Measurements from ENCODE around the gene CAPZB.
A peak's percentile ranks its signal among the peaks of the same experiment; 100 is the strongest.

Gene CAPZB

DNA sequence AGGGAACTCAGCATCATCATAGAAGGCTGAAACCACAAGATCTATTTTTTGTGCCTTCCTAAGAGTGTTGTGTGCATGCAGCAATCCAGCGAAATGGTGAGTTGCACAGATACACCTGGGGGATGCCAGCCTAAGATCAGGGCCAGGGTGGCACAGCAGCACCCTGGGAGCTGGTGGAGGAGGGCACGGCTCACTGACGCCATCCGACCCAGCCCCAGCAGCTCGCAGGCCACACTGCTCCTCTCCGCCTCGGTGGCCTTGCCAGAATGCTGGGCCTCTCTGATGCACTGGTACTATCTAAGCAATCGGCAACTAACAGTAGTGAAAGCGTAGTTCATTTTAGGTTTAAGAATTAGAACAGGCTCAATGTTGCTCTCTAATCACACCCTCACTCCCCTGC lies 37.8 kb downstream of the CAPZB start:
- no peak for DNase-seq

GRCh38 chr1:19445417-19446342 lies 39.7 kb downstream of the CAPZB start:
- DNase-seq: no peak

- DNase-seq: no peak
These were observed 40.9 kb downstream of the CAPZB start for GRCh38 chr1:19444296-19445021.

DNA sequence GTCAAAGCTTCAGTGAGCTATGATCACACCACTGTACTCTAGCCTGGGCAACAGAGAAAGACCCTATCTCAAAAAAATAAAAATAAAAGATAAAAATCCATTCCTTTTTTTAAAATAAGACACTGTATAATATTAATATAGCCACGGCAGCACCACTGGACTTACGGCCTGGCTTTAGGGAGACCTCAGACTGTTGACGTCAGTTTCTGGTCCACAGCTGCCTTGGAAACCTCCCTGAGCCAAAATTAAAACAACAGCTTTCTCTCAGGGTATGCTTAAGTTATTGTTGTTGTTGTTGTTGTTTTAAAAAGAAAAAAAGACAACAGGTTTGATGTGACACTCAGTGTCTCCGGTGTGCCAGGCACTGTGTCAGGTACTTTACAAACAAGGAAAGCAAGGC lies 42.0 kb downstream of the CAPZB start:
- no peak for DNase-seq

DNA sequence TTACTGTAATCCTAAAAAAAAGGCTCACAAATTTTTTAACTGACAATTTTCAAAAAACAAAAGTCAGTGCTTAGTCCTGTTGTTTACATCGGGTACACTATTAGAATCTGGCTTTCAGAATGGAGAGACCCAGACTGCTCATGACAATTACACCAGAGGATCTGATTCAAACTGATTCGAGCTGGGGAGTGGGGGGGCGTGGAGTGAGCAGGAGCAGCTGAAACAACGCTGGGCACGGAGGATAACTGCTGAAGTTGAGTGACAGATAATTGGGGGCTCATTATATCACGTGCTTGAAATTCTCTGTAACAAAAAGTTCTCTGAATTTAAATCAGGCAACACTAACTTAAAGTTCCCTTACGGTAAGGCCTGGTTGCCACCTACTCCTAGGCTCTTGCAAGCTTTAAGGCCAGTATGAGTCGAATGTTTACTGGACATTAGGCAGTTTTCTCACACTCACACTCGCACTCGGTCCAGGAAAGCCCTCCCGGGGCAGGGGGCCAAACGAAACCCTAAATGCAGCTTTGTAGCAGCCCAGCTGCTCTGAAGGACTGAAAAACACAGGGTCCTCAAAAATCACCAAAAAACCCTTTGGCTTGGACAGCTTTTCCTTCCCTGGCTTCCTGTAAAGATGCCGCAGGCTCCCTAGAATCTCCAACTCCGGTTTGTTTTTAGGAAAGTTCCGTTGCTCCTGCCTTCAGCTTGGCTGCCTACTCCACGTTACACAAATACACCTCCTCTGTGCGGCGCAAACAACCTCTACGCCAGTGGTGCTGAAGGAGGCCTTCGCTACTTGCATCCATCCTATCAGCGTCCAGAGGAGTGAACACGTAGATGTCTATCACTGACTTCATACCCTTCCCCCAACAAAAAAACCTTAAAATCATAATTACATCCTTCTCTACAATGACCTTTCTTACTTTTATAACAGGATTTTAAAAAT lies 42.9 kb downstream of the CAPZB start:
- DNase-seq: no peak

DNA sequence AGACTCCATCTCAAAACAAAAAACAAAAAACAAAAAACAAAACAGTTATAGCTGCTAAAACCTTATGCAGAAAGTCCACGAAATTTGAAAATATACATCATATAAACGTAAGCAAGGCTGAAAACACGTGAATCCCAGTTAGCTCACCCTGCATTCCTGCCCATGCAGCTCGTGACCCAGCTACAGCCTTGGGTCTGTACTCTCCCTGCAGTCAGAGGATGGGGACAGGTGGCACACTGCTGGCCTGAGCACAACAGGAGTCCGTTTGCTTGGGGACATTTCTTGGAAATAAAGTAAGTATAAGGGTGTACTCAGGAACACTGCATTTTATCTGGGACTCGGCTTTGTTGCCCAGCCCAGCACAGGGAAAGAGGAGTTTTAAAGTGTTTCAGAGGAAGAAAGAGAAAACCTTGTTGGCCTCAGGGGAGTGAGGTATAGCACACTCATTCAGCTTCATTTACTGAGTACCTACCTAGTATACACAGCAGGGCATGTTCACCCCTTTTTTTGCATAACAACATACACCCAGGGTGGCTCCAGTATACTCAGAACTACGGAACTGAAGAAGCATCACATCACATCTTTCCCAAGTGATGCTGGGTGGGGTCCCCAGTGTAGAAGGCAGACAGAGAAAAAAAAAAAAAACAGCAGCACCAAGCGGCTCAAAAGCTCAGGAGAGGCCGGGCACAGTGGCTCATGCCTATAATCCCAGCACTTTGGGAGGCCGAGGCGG lies 44.1 kb downstream of the CAPZB start:
- no peak for DNase-seq

GRCh38 chr1:19439464-19440171 lies 45.7 kb downstream of the CAPZB start:
- DNase-seq: peak; percentile 38

DNA sequence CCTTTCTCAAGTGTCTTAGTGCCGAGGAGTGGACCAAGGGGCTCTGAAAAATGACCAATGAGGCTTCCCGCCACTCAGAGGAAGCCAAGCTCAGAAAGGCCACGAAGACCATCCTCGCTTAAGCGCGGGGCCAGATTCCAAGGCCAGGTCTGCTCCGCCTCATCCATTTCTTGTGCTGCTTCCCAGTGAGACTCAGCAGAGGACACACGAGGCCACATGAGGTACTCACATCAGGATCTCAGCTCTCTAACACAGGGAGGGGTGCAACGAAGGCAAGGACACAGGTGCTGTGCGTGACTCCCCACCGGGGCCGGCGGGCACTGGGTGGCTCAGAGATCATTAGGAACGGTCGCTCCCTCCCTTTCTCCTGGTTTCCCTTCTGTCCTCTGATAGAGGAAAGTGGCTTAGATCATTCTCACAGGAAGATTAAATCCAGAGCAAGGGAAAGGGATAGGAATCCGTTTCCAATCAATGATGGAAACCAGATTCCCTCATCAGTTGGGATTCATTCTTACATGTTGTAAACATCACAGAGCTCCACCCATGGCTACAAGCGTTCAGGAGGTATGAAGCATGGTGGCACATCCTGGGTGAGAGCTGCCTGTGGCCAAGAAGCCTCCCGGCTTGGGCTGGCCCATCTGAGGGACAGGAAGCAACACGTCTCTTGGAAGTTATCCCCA lies 46.7 kb downstream of the CAPZB start:
- no peak for DNase-seq

DNA sequence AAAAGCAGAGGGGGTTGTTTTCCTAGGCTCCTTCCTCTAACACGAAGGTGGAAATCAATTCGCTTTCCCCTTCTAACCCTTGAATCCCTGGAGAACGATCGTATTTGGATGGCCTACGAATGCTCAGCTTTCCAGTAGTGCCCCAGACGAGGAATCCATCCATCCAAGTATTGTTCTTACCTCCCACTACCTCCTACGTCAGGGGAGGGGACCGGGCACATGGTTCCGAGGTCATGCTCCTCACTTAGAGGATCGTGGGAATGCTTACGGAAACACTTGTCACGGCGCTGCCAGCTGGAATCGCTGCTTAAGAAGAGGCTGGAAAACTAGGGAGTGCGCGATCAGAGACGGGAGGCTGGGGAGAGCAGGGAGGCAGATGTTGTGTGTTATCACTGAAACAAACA lies 47.4 kb downstream of the CAPZB start:
- DNase-seq: no peak

DNA sequence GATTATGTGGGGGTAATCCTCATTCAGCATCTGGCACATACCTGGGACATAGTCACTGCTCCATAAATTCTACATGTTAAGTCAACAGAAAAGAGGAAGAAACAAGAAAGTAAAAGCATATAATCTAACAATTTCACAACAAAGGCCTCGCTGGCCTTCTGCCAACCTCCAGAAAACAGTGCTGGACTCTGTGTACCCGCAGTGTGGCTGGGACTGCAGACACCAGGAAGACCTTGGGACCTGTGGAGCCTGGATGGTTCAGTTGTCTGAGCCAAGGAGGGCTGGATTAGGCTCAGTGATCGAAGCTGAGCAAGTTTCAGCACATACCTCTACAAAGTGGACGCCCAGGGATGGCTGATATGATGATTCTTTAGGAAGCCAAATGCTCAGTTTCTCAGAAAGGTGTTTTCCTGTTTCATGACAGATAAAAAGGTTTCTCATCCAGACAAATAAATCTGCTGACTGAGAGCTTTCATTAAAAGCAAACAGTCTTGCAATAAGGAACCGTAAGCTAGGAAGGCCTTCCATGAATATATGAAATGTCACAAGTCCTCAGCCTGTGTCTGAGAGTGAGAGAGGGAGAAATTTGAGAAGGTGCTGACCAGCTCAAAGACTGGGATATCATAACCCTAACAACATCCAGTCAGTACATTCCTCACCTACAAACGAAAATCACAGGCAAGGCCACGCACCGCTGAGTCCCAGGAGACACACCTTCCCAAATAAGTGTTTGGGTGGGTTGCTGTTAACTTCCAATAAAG lies 48.4 kb downstream of the CAPZB start:
- DNase-seq: no peak

DNA sequence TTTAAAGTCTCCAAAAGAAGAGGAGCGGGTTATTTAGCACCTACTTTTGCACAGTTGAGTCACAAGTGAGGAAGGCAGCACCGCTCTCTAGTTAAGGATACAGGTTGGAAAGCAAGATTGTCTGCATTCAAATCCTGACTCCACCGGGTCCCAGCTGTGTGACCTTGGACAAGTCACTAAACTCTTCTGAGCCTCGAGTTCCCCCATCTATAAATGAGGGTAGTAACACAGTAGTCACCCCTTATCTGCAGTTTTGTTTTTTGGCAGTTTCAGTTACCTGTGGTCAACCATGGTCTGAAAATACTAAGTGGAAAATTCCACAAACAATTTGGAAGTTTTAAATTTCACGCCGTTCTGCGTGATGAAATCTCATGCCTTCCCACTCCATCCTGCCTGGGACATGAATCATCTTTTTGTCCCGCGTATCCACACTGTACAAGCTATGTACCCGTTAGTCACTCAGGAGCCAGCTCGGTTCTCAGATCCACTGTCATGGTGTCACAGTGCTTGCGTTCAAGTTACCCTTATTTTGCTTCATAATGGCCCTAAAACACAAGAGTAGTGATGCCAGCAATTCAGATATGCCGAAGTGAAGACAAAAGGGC lies 49.4 kb downstream of the CAPZB start:
- no peak for DNase-seq

- DNase-seq: no peak
These were observed 50.2 kb downstream of the CAPZB start for GRCh38 chr1:19435181-19435580.

GRCh38 chr1:19433719-19433998 lies 51.7 kb downstream of the CAPZB start:
- no peak for DNase-seq

DNA sequence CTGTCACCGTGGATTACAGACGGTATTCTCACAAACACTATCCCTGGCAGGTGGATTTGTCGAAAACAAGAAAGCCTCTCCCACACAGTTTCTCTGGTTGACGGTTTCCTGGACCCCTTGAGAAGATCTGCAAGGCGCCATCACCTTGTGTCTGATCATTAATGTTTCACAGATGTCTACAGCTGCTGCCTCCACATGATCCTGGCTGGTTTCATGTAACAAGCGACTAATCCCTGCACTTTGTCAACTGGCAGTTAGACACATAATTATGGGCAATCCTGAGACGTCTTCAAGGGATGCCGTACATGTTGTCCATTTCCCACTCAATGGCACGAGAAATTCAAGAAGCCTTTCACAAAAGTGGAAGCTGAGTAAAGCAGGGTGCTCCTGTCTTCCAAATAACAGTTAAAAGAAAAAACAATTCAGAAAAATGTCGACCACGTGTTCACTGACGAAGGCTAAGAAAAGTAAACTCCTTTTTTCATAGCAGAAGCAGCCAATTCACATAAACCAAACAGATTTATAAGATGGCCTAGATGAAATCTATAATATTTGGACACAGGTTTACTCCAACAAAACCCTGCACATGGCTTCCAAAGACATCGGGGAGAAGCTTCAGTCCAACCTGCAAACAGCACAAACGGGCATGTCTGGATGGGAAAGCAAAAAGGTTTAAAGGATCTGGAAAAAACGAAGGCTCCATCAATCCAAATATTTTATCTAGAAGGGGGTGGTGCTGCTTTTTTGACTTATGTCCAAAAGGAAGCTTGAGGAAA lies 52.2 kb downstream of the CAPZB start:
- DNase-seq: no peak

- DNase-seq: no peak
These were observed 54.9 kb downstream of the CAPZB start for GRCh38 chr1:19430121-19431068.

DNA sequence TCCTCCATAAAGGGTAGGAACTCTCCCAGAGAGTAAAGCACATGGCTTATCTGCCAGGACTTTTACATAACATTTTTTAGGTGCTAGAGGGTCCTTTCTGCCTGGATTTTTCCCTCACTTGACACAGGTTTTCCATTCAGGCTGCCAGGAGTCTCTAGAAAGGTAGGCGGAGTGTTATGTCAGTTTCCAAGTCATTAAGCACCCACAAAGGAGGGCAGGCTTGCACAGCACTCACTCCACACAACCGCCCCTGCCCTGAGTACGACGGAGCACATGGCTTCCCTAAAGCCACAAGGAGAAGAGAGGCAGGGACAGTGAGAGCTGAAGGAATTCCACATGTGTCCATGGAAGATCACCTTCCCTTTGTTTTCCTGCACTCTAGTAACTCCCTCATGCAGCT lies 55.7 kb downstream of the CAPZB start:
- DNase-seq: no peak

- no peak for DNase-seq
These were observed 58.1 kb downstream of the CAPZB start for GRCh38 chr1:19427087-19427781.

All from activated gamma-delta T cell treated with Interleukin-2 at 50 U/mL for 16 hours (primary cell).